Calu3 (cell line): ENCODE data around the gene CALML6. TPM values are rescaled to one million over a fixed set of nuclear protein-coding genes. Genes with fewer than 3 reads are reported as not detected.

Experiments used
- BruUV-seq: library from RNA; stranded (reverse); fragments of 400-500 nt; replicated peaks from 2 replicates; lab custom pipeline; 2021; lab: Mats Ljungman, UMichigan
- CTCF ChIA-PET: fragments of 300-600 bp; sonication (Branson Sonifier 250); formaldehyde crosslinking; loops from one replicate; lab custom pipeline; 2022; ENCODE audit warnings: antibody characterized with exemption; lab: Charles Lee
- DNase-seq: peaks from one replicate; pipeline ENCODE4 v3.0.0; 2022
- H3K27ac Mint-ChIP-seq: one replicate; pipeline ENCODE4 v1.8.0; 2022; ENCODE audit warnings: mixed read lengths; ENCODE audit not compliant: unreplicated experiment
- H3K27me3 Mint-ChIP-seq: one replicate; pipeline ENCODE4 v1.8.0; 2022; ENCODE audit warnings: mixed read lengths; ENCODE audit not compliant: unreplicated experiment
- H3K36me3 Mint-ChIP-seq: one replicate; pipeline ENCODE4 v1.8.0; 2022; ENCODE audit warnings: mild to moderate bottlenecking, moderate library complexity, mixed read lengths; ENCODE audit not compliant: insufficient read depth, unreplicated experiment
- H3K4me1 Mint-ChIP-seq: one replicate; pipeline ENCODE4 v1.8.0; 2022; ENCODE audit warnings: mild to moderate bottlenecking, low read depth, mixed read lengths; ENCODE audit not compliant: unreplicated experiment
- H3K4me3 Mint-ChIP-seq: one replicate; pipeline ENCODE4 v1.8.0; 2022; ENCODE audit warnings: mild to moderate bottlenecking, low read depth, moderate library complexity, mixed read lengths; ENCODE audit not compliant: unreplicated experiment
- H3K9me3 Mint-ChIP-seq: one replicate; pipeline ENCODE4 v1.8.0; 2022; ENCODE audit warnings: low read depth, mixed read lengths; ENCODE audit not compliant: unreplicated experiment
- CTCF ChIP-seq: fragments of 200-600 bp; IDR thresholded peaks from one replicate; pipeline ENCODE4 v1.8.0; 2022; ENCODE audit warnings: antibody characterized with exemption; ENCODE audit not compliant: unreplicated experiment
- intact Hi-C: fragments of 100-400 bp; cut with micrococcal nuclease; formaldehyde crosslinking; loops from one replicate; pipeline ENCODE4 v1.10.0; 2022; ENCODE audit not compliant: unreplicated experiment
- total RNA-seq: library from RNA; stranded (reverse); gene quantifications from 2 replicates; pipeline ENCODE4 v1.2.3, GENCODE V29; 2022

CALML6 gene
- total RNA-seq, 1 experiment from 2014 or later: 0.59 TPM

DNA sequence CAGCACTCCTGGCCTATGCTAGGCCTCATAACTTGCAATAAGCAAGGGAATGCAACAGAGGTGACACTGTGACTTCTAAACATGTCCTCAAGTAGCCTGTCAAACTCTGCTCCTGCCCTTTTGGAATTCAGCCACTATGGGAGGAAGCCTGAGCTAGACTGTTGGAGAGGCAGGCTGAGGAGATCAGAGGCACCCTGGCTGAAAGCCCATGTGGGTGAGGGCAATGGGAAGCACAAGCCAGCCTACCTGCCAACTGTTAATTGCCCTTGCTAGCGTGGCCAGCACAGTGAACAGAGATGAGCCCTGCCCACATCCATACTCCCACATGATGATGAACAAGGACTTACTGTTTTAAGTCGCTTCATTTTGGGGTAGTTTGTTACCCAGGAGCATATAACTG is 41.9 kb upstream of the CALML6 start:
- H3K4me3 Mint-ChIP-seq: no peak overlapping the region
- H3K9me3 Mint-ChIP-seq: no peaks in the 10 kb centered on the region
- H3K4me1 Mint-ChIP-seq: peaks cover 32% of the 10 kb centered on the region
- TF ChIP-seq CTCF: no peak
- no TSS peak for BruUV-seq
- intact Hi-C loops: no loop called here
- H3K36me3 Mint-ChIP-seq: peaks cover 32% of the 10 kb centered on the region
- no peak for DNase-seq
- H3K27ac Mint-ChIP-seq: no peak overlapping the region
- H3K27me3 Mint-ChIP-seq: no peaks in the 10 kb centered on the region
- CTCF ChIA-PET: no interaction called here

DNA sequence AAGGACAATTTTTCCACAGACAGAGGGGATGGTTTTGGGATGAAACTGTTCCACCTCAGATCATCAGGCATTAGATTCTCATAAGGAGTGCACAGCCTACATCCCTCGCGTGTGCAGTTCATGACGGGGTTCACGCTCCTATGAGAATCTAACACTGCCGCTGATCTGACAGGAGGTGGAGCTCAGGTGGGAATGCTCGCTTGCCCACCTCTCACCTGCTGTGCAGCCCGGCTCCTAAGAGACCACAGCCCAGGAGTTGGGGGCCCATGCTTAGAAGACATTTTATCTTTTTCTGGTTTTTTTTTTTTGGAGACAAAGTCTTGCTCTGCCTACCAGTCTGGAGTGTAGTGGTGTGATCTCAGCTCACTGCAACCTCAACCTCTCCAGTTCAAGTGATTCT is 40.2 kb upstream of the CALML6 start:
- BruUV-seq: no TSS peak
- no peak for DNase-seq
- H3K9me3 Mint-ChIP-seq: no peaks in the 10 kb centered on the region
- H3K4me3 Mint-ChIP-seq: no peak overlapping the region
- peaks cover 41% of the 10 kb centered on the region for H3K36me3 Mint-ChIP-seq
- H3K4me1 Mint-ChIP-seq: peaks cover 42% of the 10 kb centered on the region
- intact Hi-C loops: no loop called here
- CTCF ChIA-PET: no interaction called here
- TF ChIP-seq CTCF: no peak
- H3K27ac Mint-ChIP-seq: no peak overlapping the region
- no peaks in the 10 kb centered on the region for H3K27me3 Mint-ChIP-seq

- TF ChIP-seq CTCF: no peak
- Mint-ChIP-seq H3K27me3 (no peaks in the 10 kb centered on the region), H3K27ac (no peak overlapping the region), H3K36me3 (peaks cover 41% of the 10 kb centered on the region), H3K4me1 (peaks cover 39% of the 10 kb centered on the region), H3K4me3 (no peak overlapping the region), H3K9me3 (no peaks in the 10 kb centered on the region)
- BruUV-seq: no TSS peak
- no peak for DNase-seq
- intact Hi-C loops: no loop called here
- CTCF ChIA-PET: no interaction called here
Measured at GRCh38 chr1:1875932-1876331, 39.1 kb upstream of the CALML6 start.

- Mint-ChIP-seq H3K27ac (no peak overlapping the region), H3K9me3 (no peaks in the 10 kb centered on the region), H3K36me3 (peaks cover 41% of the 10 kb centered on the region), H3K4me3 (no peak overlapping the region), H3K4me1 (peaks cover 34% of the 10 kb centered on the region), H3K27me3 (no peaks in the 10 kb centered on the region)
- TF ChIP-seq CTCF: no peak
- intact Hi-C loops: no loop called here
- BruUV-seq: no TSS peak
- no peak for DNase-seq
- CTCF ChIA-PET: no interaction called here
Measured at GRCh38 chr1:1876335-1876930, 38.6 kb upstream of the CALML6 start.
